HEK293 (cell line): ENCODE data around the gene TPSD1.
"Not testable (repeated sequence)": the region's sequence is repeated elsewhere in the genome, so short reads cannot be mapped to it uniquely, and the experiment has no call there.

Experiments used
- CTCF ChIA-PET: fragments of 350-600 bp; formaldehyde crosslinking; extraction: SDS; loops from one replicate; lab custom pipeline; 2021; ENCODE audit warnings: antibody characterized with exemption; lab: Yijun Ruan, JAX
- POLR2A ChIA-PET: fragments of 300-600 bp; formaldehyde crosslinking; extraction: SDS; loops from one replicate; lab custom pipeline; 2020; ENCODE audit warnings: antibody characterized with exemption, inconsistent platforms; lab: Yijun Ruan, JAX
- H3K27ac ChIP-seq: fragments of 200-500 bp; sonication (Bioruptor generic); 2 replicates; pipeline ENCODE4 v1.5.1; 2014; ENCODE audit warnings: low read depth, low read length, control low read depth, inconsistent platforms; ENCODE audit errors: extremely low read depth
- H3K36me3 ChIP-seq, 2 experiments: fragments of 200-500 bp in 1 of 2; sonication (Bioruptor generic) in 1 of 2; 1 replicate in 1 of 2; 2 replicates in 1 of 2; pipeline ENCODE4 v1.5.1; 2014 to 2017; ENCODE audit warnings: inconsistent platforms in 2 of 2, low read length in 2 of 2; ENCODE audit not compliant: control insufficient read depth in 2 of 2, insufficient read depth in 1 of 2
- H3K4me1 ChIP-seq: fragments of 200-500 bp; sonication (Bioruptor generic); 2 replicates; pipeline ENCODE4 v1.5.1; 2014; ENCODE audit warnings: mild to moderate bottlenecking, low read length, inconsistent platforms; ENCODE audit not compliant: control insufficient read depth, insufficient read depth
- H3K4me3 ChIP-seq: 2 replicates; pipeline ENCODE4 v1.5.1; 2011; ENCODE audit warnings: low read depth, mild to moderate bottlenecking, control low read depth, low read length, moderate library complexity
- H3K9me3 ChIP-seq: fragments of 200-500 bp; sonication (Bioruptor generic); 2 replicates; pipeline ENCODE4 v1.5.1; 2014; ENCODE audit warnings: low read depth, low read length, inconsistent platforms; ENCODE audit not compliant: control insufficient read depth, insufficient read depth
- GLIS1 ChIP-seq: fragments of 450-650 bp; formaldehyde crosslinking; IDR thresholded peaks from 2 replicates; pipeline ENCODE4 v1.5.1; 2016; ENCODE audit warnings: missing biosample characterization, missing genetic modification characterization
- KLF1 ChIP-seq: fragments of 450-650 bp; formaldehyde crosslinking; IDR thresholded peaks from 2 replicates; pipeline ENCODE4 v1.5.1; 2016; ENCODE audit warnings: missing biosample characterization, missing genetic modification characterization
- SALL2 ChIP-seq: fragments of 450-650 bp; formaldehyde crosslinking; IDR thresholded peaks from 2 replicates; pipeline ENCODE4 v1.5.0; 2017; ENCODE audit warnings: missing biosample characterization, mild to moderate bottlenecking, missing genetic modification characterization, borderline replicate concordance
- ZIC2 ChIP-seq: fragments of 450-650 bp; formaldehyde crosslinking; IDR thresholded peaks from 2 replicates; pipeline ENCODE4 v1.5.1; 2016; ENCODE audit warnings: missing biosample characterization, missing genetic modification characterization
- ZNF37A ChIP-seq: fragments of 450-650 bp; IDR thresholded peaks from 2 replicates; pipeline ENCODE4 v1.5.1; 2018; ENCODE audit warnings: missing biosample characterization, missing genetic modification characterization
- ZNF600 ChIP-seq: fragments of 450-650 bp; formaldehyde crosslinking; IDR thresholded peaks from 2 replicates; pipeline ENCODE4 v1.5.1; 2016; ENCODE audit warnings: missing biosample characterization, missing genetic modification characterization
- ZNF621 ChIP-seq: fragments of 450-650 bp; formaldehyde crosslinking; IDR thresholded peaks from 2 replicates; pipeline ENCODE4 v1.5.1; 2017; ENCODE audit warnings: missing biosample characterization, missing genetic modification characterization
- ZNF658 ChIP-seq: fragments of 450-650 bp; formaldehyde crosslinking; IDR thresholded peaks from 2 replicates; pipeline ENCODE4; 2016; ENCODE audit warnings: missing biosample characterization, missing genetic modification characterization
- TF ChIP-seq, protein P1 (sequence below): fragments of 450-650 bp; formaldehyde crosslinking; IDR thresholded peaks from 2 replicates; pipeline ENCODE4 v1.5.1; 2016; ENCODE audit warnings: missing biosample characterization, missing genetic modification characterization
- TF ChIP-seq, protein P2 (sequence below): fragments of 450-650 bp; formaldehyde crosslinking; IDR thresholded peaks from 2 replicates; pipeline ENCODE4 v1.5.0; 2017; ENCODE audit warnings: missing biosample characterization, missing genetic modification characterization, borderline replicate concordance
- TF ChIP-seq, protein P3 (sequence below): fragments of 450-650 bp; formaldehyde crosslinking; IDR thresholded peaks from 2 replicates; pipeline ENCODE4; 2016; ENCODE audit warnings: missing biosample characterization, missing genetic modification characterization

TPSD1 gene

DNA sequence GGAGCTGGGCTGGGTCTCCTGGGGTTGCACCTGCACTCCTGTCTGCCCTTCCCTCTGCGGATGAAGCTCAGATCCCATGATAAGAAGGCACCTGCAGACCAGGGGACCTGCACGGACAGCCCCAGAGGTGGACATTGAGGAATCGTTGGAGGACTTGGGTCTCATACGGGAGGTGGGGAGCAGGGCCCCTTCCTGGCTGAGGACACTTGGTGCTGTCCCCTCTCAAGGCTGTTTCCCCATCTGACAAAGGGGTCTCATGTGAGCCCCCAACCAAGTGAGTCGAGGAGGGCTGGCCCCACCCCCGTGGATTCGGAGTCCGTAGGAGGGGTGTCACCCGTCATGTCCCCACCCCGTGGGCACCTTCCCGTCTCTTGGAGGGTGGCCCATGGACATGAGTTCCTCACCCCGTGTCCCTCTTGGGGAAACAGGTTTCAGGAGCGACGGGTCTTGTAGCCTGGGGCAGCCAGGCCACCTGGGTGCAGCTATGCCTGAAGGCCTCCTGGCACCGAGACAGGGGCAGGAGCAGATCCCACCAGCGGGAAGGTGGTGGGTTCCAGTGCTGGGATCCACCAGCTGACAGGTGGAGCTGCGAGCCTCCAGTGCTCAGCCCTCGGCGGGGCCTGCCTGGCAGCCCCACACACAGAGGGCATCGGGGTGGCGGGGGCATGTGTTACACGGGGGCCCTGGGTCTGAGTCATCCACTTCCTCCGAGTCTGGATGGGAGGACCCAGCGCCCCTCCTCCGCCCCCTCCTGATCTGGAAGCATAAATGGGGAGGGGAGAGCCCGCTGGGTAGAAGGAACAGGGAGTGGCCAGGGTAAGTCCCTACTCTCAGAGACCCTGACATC is at the start of gene TPSD1:
TSS of gene TPSD1 (plus strand) at position 794 of the 847 bp plus-strand sequence. CDS start 212 bp downstream, outside the sequence.
- POLR2A ChIA-PET = interaction anchor here (0.6 kb wide), 1 partner anchor 32 kb away, joined by 3 read pairs; no protein-coding TSS in a partner anchor
- H3K36me3 ChIP-seq, H3K27ac ChIP-seq, H3K9me3 ChIP-seq, H3K4me1 ChIP-seq, CTCF ChIA-PET, H3K4me3 ChIP-seq: not testable (repeated sequence)
- TF ChIP-seq, protein P1, sequence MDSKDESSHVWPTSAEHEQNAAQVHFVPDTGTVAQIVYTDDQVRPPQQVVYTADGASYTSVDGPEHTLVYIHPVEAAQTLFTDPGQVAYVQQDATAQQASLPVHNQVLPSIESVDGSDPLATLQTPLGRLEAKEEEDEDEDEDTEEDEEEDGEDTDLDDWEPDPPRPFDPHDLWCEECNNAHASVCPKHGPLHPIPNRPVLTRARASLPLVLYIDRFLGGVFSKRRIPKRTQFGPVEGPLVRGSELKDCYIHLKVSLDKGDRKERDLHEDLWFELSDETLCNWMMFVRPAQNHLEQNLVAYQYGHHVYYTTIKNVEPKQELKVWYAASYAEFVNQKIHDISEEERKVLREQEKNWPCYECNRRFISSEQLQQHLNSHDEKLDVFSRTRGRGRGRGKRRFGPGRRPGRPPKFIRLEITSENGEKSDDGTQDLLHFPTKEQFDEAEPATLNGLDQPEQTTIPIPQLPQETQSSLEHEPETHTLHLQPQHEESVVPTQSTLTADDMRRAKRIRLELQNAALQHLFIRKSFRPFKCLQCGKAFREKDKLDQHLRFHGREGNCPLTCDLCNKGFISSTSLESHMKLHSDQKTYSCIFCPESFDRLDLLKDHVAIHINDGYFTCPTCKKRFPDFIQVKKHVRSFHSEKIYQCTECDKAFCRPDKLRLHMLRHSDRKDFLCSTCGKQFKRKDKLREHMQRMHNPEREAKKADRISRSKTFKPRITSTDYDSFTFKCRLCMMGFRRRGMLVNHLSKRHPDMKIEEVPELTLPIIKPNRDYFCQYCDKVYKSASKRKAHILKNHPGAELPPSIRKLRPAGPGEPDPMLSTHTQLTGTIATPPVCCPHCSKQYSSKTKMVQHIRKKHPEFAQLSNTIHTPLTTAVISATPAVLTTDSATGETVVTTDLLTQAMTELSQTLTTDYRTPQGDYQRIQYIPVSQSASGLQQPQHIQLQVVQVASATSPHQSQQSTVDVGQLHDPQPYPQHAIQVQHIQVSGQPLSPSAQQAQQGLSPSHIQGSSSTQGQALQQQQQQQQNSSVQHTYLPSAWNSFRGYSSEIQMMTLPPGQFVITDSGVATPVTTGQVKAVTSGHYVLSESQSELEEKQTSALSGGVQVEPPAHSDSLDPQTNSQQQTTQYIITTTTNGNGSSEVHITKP (tag by site-specific recombination) = peak; percentile 35; the same call in 1 of the 2 replicates

DNA sequence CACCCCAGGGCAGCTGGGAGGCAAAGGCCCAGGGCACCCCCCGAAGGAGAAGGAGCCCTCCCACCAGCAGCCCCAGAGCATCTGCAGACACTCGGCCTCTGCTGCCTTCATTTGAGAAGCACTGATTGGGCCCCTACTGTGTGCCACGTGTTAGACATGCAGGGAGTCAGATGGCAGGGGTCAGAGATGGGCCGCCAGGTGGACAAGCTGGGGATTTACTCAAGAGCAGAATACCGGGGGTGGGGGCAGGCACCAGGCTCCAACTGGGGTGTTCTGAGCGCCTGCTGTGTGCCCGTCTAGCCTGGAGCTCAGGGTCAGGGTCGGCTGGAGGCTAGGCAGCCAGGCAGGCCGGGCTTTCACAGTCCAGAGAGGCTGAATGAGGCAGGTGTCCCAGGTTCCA is 49.5 kb upstream of the TPSD1 start:
- peaks cover 0 to 12% of the 10 kb centered on the region in 2 experiments; a peak in 1 of 3 replicates for H3K36me3 ChIP-seq
- no peaks in the 10 kb centered on the region for H3K4me1 ChIP-seq
- ChIA-PET POLR2A (no interaction called here), CTCF (interaction anchor here (0.6 to 1.1 kb wide), 2 partner anchors 10 to 513 kb away, joined by 3 to 4 read pairs; no protein-coding TSS in a partner anchor)
- H3K27ac ChIP-seq = no peak overlapping the region
- H3K4me3 ChIP-seq = no peak overlapping the region
- TF ChIP-seq ZIC2 (peak; percentile 50), ZNF37A (tag by site-specific recombination) (no peak), SALL2 (tag by site-specific recombination) (no peak)
- H3K9me3 ChIP-seq = no peaks in the 10 kb centered on the region

DNA sequence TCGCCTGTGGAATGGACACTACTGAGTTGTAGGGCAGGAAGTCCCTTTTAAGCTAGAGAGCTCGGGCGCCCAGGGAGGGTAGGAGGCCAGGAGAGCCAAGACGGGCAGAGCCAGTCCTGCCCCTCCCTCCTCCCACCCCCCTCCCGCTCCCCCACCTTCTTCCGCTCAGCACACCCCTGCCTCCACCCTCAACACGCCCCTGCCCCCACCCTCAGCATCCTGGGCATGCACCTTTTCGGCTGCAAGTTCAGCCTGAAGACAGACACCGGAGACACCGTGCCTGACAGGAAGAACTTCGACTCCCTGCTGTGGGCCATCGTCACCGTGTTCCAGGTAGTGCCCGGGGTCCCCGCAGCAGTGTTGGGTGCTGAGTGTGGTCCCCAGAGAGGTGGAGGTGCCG is 49.1 kb upstream of the TPSD1 start:
- H3K36me3 ChIP-seq = peaks cover 0 to 13% of the 10 kb centered on the region in 2 experiments; a peak in 1 of 3 replicates

DNA sequence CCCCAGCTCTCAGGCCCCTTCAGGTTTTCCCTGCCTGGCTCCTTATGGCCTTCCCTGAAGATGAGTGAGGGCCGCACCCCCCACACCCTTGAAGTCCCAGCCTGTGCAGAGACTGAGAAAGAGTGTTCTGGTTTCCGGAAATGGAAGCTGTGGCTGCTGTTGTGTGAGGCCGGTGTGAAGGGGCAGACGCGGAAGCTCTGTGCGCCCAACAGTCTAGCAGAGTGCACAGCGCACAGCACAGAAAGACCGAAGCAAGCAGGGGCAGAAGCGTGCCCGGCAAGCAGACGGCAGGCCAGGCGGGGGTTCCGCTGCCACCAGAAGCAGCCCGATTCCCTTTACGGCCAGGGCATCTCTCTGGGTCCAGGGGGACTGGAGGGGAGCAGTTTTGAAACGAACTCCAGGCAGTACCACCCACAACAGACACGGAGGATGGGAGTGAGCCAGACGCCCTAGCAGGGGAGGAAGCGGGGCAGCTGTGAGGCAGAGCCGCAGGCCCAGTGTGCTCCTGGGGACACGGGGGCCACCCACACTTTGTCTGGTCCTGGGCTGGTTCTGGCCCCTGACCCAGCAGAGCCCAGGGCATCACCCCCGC is 47.5 kb upstream of the TPSD1 start:
- CTCF ChIA-PET = no interaction called here

More for the DNA sequence above, 49.1 kb upstream of the TPSD1 start:
- POLR2A ChIA-PET = no interaction called here
- Histone ChIP-seq H3K9me3 (no peaks in the 10 kb centered on the region), H3K27ac (no peak overlapping the region), H3K4me3 (no peak overlapping the region)
- CTCF ChIA-PET = no interaction called here
- TF ChIP-seq ZNF658 (tag by site-specific recombination) (no peak), GLIS1 (tag by site-specific recombination) (no peak), ZNF621 (tag by site-specific recombination) (no peak), KLF1 (peak; percentile 77)
- TF ChIP-seq, protein P2, sequence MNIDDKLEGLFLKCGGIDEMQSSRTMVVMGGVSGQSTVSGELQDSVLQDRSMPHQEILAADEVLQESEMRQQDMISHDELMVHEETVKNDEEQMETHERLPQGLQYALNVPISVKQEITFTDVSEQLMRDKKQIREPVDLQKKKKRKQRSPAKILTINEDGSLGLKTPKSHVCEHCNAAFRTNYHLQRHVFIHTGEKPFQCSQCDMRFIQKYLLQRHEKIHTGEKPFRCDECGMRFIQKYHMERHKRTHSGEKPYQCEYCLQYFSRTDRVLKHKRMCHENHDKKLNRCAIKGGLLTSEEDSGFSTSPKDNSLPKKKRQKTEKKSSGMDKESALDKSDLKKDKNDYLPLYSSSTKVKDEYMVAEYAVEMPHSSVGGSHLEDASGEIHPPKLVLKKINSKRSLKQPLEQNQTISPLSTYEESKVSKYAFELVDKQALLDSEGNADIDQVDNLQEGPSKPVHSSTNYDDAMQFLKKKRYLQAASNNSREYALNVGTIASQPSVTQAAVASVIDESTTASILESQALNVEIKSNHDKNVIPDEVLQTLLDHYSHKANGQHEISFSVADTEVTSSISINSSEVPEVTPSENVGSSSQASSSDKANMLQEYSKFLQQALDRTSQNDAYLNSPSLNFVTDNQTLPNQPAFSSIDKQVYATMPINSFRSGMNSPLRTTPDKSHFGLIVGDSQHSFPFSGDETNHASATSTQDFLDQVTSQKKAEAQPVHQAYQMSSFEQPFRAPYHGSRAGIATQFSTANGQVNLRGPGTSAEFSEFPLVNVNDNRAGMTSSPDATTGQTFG = no peak
- TF ChIP-seq, all 188 proteins: peak for 1
- H3K4me1 ChIP-seq = no peaks in the 10 kb centered on the region

More for the DNA sequence above, 47.5 kb upstream of the TPSD1 start:
- TF ChIP-seq, protein P3, sequence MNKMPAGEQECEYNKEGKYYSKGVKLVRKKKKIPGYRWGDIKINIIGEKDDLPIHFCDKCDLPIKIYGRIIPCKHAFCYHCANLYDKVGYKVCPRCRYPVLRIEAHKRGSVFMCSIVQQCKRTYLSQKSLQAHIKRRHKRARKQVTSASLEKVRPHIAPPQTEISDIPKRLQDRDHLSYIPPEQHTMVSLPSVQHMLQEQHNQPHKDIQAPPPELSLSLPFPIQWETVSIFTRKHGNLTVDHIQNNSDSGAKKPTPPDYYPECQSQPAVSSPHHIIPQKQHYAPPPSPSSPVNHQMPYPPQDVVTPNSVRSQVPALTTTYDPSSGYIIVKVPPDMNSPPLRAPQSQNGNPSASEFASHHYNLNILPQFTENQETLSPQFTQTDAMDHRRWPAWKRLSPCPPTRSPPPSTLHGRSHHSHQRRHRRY (tag by site-specific recombination) = no peak
- TF ChIP-seq ZNF600 (tag by site-specific recombination) = peak; percentile 63; the same call in 1 of the 2 replicates
- Histone ChIP-seq H3K9me3 (no peaks in the 10 kb centered on the region), H3K27ac (no peak overlapping the region), H3K36me3 (peaks cover 0 to 15% of the 10 kb centered on the region in 2 experiments; a peak in 1 of 3 replicates), H3K4me3 (no peak overlapping the region), H3K4me1 (no peaks in the 10 kb centered on the region)
- POLR2A ChIA-PET = no interaction called here
